G401 (cell line): Measurements from ENCODE around the gene IL1F10. TPM values are rescaled to one million over a fixed set of nuclear protein-coding genes. Genes with fewer than 3 reads are reported as not detected.
"Not testable (repeated sequence)": the region's sequence is repeated elsewhere in the genome, so short reads cannot be mapped to it uniquely, and the experiment has no call there.

Experiments used
- DNase-seq: peaks from one replicate; pipeline ENCODE4 v3.0.0-alpha.2; 2015; ENCODE audit warnings: low spot score
- in situ Hi-C: cut with HindIII; loops from 2 replicates; pipeline ENCODE4 v1.10.0; 2016; ENCODE audit warnings: low sequenced_read_pairs, mixed read lengths
- total RNA-seq: library from RNA; depleted of rRNA; stranded (reverse); fragments of >200 nt; shearing (Covaris generic); gene quantifications from 2 replicates; pipeline ENCODE4 v1.2.3, GENCODE V29; 2014

Gene IL1F10
- total RNA-seq, 1 experiment from 2014 or later = not detected

GRCh38 chr2:113077921-113078320 is 10.2 kb downstream of the IL1F10 start:
- in situ Hi-C loops = no loop called here
- no peak for DNase-seq

GRCh38 chr2:113078350-113078839 is 10.6 kb downstream of the IL1F10 start:
- no peak for DNase-seq
- in situ Hi-C loops = no loop called here

- no peak for DNase-seq
- in situ Hi-C loops = no loop called here
These were observed 11.4 kb downstream of the IL1F10 start for GRCh38 chr2:113079131-113079530.

- no peak for DNase-seq
- in situ Hi-C loops = no loop called here
These were observed 12.4 kb downstream of the IL1F10 start for GRCh38 chr2:113080134-113080533.

GRCh38 chr2:113081488-113082210 is 13.9 kb downstream of the IL1F10 start:
- in situ Hi-C loops = no loop called here
- no peak for DNase-seq

- in situ Hi-C loops = no loop called here
These were observed 15.5 kb downstream of the IL1F10 start for GRCh38 chr2:113083296-113083695.

GRCh38 chr2:113084249-113085000 is 16.7 kb downstream of the IL1F10 start:
- DNase-seq = no peak
- in situ Hi-C loops = no loop called here

More at GRCh38 chr2:113083296-113083695, 15.5 kb downstream of the IL1F10 start:
- DNase-seq = no peak

- in situ Hi-C loops = no loop called here
- no peak for DNase-seq
These were observed 17.8 kb downstream of the IL1F10 start for GRCh38 chr2:113085542-113085941.

GRCh38 chr2:113088213-113088992 is 20.6 kb downstream of the IL1F10 start:
- no peak for DNase-seq

GRCh38 chr2:113089916-113090315 is 22.1 kb downstream of the IL1F10 start:
- no peak for DNase-seq
- in situ Hi-C loops = no loop called here

More at GRCh38 chr2:113088213-113088992, 20.6 kb downstream of the IL1F10 start:
- in situ Hi-C loops = no loop called here

- DNase-seq = no peak
- in situ Hi-C loops = no loop called here
These were observed 23.6 kb downstream of the IL1F10 start for GRCh38 chr2:113091231-113091896.

GRCh38 chr2:113092864-113093612 is 25.3 kb downstream of the IL1F10 start:
- in situ Hi-C loops = no loop called here
- DNase-seq = no peak

- in situ Hi-C loops = no loop called here
- no peak for DNase-seq
These were observed 25.8 kb downstream of the IL1F10 start for GRCh38 chr2:113093613-113093977.

GRCh38 chr2:113096306-113096705 is 28.5 kb downstream of the IL1F10 start:
- in situ Hi-C loops, DNase-seq: not testable (repeated sequence)

GRCh38 chr2:113096842-113097618 is 29.3 kb downstream of the IL1F10 start:
- in situ Hi-C loops, DNase-seq: not testable (repeated sequence)

GRCh38 chr2:113098041-113098440 is 30.3 kb downstream of the IL1F10 start:
- DNase-seq = no peak
- in situ Hi-C loops = no loop called here

- DNase-seq = no peak
- in situ Hi-C loops = no loop called here
These were observed 30.8 kb downstream of the IL1F10 start for GRCh38 chr2:113098532-113098931.

- DNase-seq = no peak
- in situ Hi-C loops = no loop called here
These were observed 34.4 kb downstream of the IL1F10 start for GRCh38 chr2:113102133-113102532.
